Measurements from ENCODE around the gene TCP11L2.
"Not testable (repeated sequence)": the region's sequence is repeated elsewhere in the genome, so short reads cannot be mapped to it uniquely, and the experiment has no call there.

The TCP11L2 gene

DNA sequence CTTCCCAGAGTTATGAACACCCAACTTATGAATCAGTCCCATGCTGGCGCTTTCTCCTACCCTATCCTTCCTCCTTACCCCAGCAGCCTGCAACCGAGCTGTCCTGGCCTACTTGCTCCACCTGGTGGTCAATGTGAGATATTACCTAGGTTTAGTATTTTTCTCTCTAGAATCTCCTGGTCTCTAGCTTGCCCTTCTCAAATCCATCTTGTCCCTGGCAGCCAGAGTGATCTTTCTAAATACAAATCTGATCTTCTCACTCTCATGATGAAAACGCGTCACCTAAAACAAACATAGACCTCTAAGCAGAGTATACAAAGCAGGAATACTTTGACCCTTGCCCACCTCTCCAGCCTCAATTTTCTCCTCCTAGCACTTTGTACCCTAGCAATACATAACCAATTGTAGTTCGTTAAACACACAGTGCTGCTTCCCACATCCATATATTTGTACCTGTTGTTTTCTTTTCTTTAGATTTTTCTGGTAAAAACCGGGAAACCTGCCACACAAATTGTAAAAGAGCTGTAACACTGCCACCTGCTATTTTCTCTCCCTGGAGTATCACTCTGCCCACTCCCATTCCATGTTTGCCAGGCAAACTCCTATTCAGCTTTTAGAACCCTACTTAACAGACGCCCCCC, 20.0 kb upstream of the TCP11L2 start:
- DNase-seq (ENCODE audit: extremely low read depth in 1 of 2, low read depth in 1 of 2), result no peak

- DNase-seq (ENCODE audit: extremely low read depth in 1 of 2, low read depth in 1 of 2), result no peak
Observed at GRCh38 chr12:106284358-106285105, 18.0 kb upstream of the TCP11L2 start.

DNA sequence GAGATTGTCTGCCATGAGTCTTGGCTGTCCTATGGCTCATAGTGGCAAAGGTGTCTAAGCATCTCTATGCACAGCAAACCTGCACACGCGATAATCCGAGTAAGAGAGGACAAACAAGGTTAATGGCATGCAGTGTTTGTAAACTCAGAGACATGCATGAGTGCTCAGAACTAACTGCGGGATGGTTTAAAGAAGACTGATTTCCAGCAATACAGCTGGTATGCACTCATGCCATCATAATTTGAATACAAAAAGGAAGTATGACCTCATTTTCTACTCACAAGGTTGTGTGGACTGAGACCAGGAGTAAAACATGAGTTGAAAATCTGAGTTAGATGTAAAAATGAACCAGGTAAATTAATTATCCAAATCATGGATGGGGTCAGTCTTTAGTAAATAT, 16.6 kb upstream of the TCP11L2 start:
- no peak for DNase-seq (ENCODE audit: extremely low read depth in 1 of 2, low read depth in 1 of 2)

DNA sequence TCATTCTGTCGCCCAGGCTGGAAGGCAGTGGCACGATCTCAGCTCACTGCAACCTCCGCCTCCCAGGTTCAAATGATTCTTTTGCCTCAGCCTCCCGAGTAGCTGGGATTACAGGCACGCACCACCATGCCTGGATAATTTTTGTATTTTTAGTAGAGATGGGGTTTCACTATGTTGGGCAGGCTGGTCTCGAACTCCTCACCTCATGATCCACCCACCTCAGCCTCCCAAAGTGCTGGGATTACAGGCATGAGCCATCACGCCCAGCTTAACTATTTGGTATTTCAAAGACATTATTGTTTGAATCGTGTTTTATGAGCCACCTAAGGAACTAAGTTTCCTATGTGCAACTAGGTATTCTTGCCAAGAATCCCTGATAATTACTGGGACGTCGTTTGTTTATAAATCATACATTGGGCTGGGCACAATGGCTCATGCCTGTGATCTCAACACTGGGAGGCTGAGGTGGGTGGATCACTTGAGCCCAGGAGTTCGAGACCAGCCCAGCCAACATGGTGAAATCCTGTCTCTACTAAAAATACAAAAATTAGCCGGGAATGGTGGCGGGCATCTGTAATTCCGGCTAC, 15.9 kb upstream of the TCP11L2 start:
- not testable (repeated sequence) for DNase-seq (ENCODE audit: extremely low read depth in 1 of 2, low read depth in 1 of 2)

- DNase-seq (ENCODE audit: extremely low read depth in 1 of 2, low read depth in 1 of 2), result no peak
Observed at GRCh38 chr12:106287364-106287763, 15.2 kb upstream of the TCP11L2 start.

GRCh38 chr12:106288101-106288493, 14.4 kb upstream of the TCP11L2 start:
- DNase-seq (ENCODE audit: extremely low read depth in 1 of 2, low read depth in 1 of 2), result no peak

- peak in 1 of 2 donors; percentile 38 for DNase-seq (ENCODE audit: extremely low read depth in 1 of 2, low read depth in 1 of 2)
Observed at GRCh38 chr12:106288494-106289195, 13.9 kb upstream of the TCP11L2 start.

DNA sequence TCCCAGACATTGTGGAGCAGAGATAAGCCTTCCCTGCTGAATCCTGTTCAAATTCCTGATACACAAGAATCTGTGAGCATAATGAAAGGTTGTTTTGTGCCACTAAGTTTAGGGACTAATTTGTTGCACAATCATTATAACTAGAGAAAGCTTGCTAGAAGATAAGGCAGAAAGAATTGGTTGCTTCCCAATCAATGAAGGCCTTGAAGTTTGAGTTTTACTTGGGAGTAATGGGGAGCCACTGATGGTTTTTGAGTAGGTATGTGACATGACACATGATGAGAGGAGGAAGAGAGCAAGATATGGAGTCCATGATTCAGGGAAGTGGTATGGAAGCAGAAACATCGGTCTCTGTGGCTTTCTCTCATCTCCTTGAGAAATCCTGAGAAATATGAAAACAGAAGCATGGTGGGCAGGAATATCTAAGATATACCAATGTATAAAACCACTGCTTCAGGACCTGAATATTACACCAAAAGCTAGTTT, 13.3 kb upstream of the TCP11L2 start:
- no peak for DNase-seq (ENCODE audit: extremely low read depth in 1 of 2, low read depth in 1 of 2)

- no peak for DNase-seq (ENCODE audit: extremely low read depth in 1 of 2, low read depth in 1 of 2)
Observed at GRCh38 chr12:106290666-106291065, 11.9 kb upstream of the TCP11L2 start.

DNA sequence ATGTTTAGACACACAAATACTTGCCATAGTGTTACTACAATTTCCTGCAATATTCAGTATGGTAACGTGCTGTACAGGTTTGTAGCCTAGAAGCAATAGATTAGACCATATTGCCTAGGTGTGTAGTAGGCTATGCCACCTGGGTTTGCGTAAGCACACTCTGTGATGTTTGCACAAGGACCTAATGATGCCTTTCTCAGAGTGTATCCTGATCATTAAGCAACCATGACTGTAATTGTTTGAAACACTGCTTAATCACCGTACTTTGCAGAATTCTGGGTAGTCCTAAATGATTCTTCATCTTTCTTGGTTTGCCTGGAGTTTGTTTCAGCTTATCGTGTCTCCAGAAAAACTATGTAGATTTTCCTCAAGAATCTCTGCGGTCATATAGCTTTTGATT, 11.2 kb upstream of the TCP11L2 start:
- DNase-seq (ENCODE audit: extremely low read depth in 1 of 2, low read depth in 1 of 2), result no peak

GRCh38 chr12:106292339-106292738, 10.2 kb upstream of the TCP11L2 start:
- no peak for DNase-seq (ENCODE audit: extremely low read depth in 1 of 2, low read depth in 1 of 2)

- DNase-seq (ENCODE audit: extremely low read depth in 1 of 2, low read depth in 1 of 2), result no peak
Observed at GRCh38 chr12:106296179-106296877, 6.2 kb upstream of the TCP11L2 start.

DNA sequence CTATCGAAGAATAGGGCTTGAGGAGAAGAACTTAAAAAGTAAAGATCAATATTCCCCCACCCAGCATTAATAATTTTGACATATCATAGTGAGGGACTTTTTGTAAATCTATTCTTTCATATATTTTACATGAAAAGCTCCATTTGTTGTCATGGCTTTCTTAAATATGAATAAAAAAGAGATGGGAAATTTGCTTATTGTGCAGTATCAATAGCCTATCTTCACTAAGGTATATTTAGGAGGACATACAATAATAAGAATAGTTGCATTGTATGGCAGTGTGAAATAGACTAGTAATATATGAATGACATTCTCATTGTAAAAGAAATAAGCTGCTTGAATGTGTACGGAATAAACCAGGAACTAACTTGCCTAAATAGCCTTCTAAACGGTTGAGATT, 5.5 kb upstream of the TCP11L2 start:
- DNase-seq (ENCODE audit: extremely low read depth in 1 of 2, low read depth in 1 of 2), result no peak

GRCh38 chr12:106297681-106298080, 4.9 kb upstream of the TCP11L2 start:
- DNase-seq (ENCODE audit: extremely low read depth in 1 of 2, low read depth in 1 of 2), result no peak

- DNase-seq (ENCODE audit: extremely low read depth in 1 of 2, low read depth in 1 of 2), result no peak
Observed at GRCh38 chr12:106299202-106299774, 3.2 kb upstream of the TCP11L2 start.

- DNase-seq (ENCODE audit: extremely low read depth in 1 of 2, low read depth in 1 of 2), result no peak
Observed at GRCh38 chr12:106300761-106301160, 1.8 kb upstream of the TCP11L2 start.

DNA sequence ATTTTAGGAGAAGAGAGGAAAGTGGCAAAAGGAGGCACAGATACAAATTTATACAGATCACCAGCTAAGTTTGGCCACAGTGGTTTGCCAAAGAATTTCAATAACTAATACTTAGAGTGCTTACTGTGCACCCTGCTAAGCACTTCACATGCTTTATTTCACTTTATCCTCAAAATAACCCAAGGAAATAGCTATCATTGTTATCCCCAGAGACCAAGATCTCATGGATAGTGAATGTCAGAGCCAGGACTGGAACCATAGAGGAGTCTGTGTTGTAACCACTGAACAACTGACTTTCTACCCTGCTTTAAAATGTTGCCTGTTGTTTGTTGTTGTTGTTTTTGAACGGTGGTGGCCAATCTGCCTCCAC, 1.3 kb upstream of the TCP11L2 start:
- DNase-seq (ENCODE audit: extremely low read depth in 1 of 2, low read depth in 1 of 2), result no peak

GRCh38 chr12:106301611-106302321, 767 bp upstream of the TCP11L2 start:
- DNase-seq (ENCODE audit: extremely low read depth in 1 of 2, low read depth in 1 of 2), result no peak

DNA sequence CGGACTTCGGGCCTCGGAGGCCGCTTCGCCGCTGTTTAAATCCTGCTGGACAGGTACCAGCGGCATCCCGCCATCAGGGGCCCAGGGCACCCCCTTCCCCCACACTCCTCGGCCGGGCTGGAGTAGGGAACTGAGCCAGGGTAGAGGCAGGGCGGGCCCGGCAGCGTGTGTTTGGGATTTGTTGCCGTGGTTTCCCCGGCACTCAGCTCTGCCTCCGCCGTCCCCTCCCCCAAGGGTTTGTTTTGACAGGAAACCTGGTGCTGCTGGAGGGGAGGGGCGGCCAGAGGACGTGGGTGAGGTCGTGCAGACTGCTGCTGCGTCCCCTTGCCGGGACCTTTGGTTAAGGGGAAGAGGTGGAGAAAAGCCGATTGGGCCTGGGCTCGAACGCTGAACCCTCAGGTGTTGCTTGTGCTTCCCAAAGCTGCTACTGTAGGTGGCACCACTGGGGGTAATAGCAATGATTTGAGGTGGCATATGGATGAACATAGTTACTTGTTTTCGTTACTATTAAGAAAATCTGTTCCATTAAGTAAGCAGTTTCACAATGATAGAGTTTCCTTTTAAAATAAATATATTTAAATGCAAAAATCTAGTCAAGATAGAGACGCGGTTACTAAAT, 778 bp downstream of the TCP11L2 start:
- DNase-seq (ENCODE audit: extremely low read depth in 1 of 2, low read depth in 1 of 2), result peak; percentile 43 to 70

Data from stimulated activated CD8-positive, alpha-beta memory T cell treated with anti-CD3 and anti-CD28 coated beads, Interleukin-7, amount 100 ng/mL, for 48 hours (primary cell).